GM18861 (cell line): ENCODE measurements around the gene ZNF354C.

Experiments
- ATAC-seq: cut with Tn5 transposase; IDR thresholded peaks from one replicate; pipeline ENCODE4 v1.9.1; 2021; ENCODE audit not compliant: unreplicated experiment

Gene ZNF354C

DNA sequence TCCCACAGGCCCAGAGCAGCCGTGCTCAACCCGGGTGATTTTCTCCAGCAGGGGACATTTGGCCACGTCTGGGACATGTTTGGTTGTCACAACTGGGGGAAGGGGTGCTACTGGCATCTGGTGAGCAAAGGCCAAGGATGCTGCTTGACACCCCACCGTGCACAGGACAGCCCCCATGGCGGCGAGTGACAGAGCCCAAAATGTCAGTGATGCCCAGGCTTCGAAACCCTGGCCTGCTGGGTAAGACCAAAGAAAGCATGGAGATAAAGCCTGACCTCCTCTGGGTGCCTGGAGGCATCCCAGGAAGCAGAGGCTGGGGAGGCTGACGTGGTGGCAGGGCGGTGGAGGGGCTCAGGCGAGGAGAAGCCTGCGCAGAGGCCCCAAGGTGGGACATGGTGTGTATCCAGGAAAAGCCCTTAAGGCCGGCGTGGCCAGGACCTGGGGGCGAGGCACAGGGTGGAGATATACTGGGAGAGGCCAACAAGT is 66.4 kb downstream of the ZNF354C start:
- ATAC-seq, result no peak

DNA sequence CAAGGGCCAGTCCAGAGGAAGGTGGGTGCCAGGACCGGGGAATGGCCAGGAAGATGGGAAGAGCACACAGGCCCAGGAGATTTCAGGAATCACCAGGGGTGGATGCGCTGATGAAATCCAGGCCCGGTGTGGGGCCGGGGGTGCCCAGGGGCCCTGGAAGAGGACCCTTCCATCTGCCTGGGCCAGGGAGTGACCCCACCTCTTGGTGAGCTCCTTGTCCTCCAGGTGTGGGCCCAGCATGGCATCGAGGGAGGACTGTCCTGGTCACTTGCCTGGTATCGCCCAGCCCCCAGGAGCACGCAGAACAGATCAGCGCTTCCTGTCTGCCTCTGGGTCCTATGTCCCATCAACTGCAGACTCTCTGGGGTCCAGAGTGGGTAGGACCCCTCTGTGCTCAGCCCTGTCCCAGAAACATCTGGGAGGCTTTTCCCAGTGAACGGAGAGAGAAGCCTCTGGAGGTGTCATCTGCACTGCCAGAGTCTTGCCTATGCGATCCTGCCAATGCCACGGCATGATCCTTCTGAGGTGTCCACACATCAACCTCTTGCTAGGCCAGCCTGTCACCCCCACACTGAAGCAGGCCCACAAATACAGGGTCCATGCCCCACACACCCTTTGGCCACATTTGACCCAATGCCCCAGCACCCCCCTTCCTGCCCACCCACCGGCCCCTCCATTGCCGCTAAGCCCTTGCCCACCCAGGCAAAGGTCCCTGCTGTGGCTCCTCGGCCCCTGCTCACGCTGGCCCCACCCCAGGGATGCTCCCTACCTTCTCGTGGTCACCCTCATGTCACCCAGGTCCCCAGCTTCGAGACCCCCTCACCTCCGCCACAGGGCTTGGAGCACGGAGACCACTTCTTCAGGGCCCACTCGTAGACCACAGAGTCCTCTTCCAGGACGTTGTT is 67.2 kb downstream of the ZNF354C start:
- ATAC-seq, result no peak

- ATAC-seq, result no peak
These were observed 67.8 kb downstream of the ZNF354C start for GRCh38 chr5:179128041-179128365.

GRCh38 chr5:179128976-179129375 is 68.8 kb downstream of the ZNF354C start:
- no peak for ATAC-seq

- no peak for ATAC-seq
These were observed 69.5 kb downstream of the ZNF354C start for GRCh38 chr5:179129607-179130071.

DNA sequence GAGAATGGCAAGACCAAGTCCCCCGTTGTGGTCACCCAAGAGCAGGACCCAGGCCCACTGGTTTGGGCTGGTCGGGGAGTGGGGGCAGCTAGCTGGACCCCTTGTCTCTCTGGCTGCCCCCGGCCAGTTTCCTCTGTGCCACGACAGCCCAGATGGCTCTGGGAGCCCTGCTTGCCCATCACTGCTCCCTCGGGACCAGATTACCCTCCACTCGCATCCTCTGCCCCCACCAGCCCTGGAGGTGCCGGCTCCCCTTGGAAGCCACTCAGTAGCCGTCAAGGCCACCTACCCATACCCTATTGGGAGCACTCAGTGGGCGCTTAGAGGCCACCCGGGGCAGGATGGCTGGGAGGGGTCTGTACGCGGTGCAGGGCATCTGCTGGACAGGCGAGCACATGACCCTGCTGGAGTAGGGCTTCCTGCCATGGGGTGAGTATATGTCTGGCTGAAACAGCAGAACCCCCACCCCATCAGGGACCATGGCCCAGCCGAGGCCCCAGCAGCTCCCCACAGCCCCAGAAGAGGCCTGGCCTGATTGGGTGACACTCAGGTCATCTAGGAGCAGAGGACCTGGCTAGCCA is 70.0 kb downstream of the ZNF354C start:
- ATAC-seq, result no peak

- ATAC-seq, result no peak
These were observed 71.2 kb downstream of the ZNF354C start for GRCh38 chr5:179131321-179131835.

GRCh38 chr5:179131886-179132585 is 71.9 kb downstream of the ZNF354C start:
- no peak for ATAC-seq

- ATAC-seq, result no peak
These were observed 72.6 kb downstream of the ZNF354C start for GRCh38 chr5:179132586-179133355.
